ENCODE measurements around the gene DNAJC1.

DNA sequence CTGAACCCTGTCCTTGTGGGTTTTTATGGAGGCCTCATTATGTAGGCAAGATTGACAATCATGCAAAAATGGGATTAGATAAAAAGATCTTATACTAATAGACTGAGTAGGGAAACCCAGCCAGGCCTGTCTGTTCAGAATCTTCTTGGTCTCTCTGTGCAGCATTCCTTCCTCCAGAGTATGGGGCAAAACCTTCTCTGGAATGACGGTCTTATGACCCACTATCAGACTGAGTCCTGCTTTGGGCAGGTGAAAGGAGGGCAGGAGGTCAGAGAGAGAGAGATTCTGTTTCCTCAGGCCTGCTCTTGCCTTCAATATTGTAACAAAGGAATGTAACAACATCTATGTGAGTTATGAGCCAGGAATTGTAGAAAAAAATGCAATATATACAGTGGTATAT is 182.6 kb downstream of the DNAJC1 start:
- TF ChIP-seq PAX5 (IDR thresholded peaks at IDR 0.05; ENCODE audit: insufficient read depth, low read length, severe bottlenecking) (no peak), POLR2A (IDR thresholded peaks at IDR 0.05; ENCODE audit: low read depth, low read length) (no peak), POLR2AphosphoS5 (IDR thresholded peaks at IDR 0.05; ENCODE audit: low read depth, low read length) (no peak), TAF1 (IDR thresholded peaks at IDR 0.05; ENCODE audit: low read depth, low read length) (no peak), SPI1 (IDR thresholded peaks at IDR 0.05; ENCODE audit: low read depth, low read length) (no peak), POU2F2 (IDR thresholded peaks at IDR 0.05; ENCODE audit: low read depth, low read length) (no peak)

All from GM12891 (cell line).